AG09309 (cell line): Measurements from ENCODE around the gene PDAP1.
A peak's percentile ranks its signal among the peaks of the same experiment; 100 is the strongest.

ENCODE experiments used
- DNase-seq: peaks from one replicate; pipeline ENCODE4 v3.0.0-alpha.2; 2010; ENCODE audit warnings: low read depth
- H3K4me3 ChIP-seq: 2 replicates; pipeline ENCODE4 v1.5.1; 2011; ENCODE audit warnings: mild to moderate bottlenecking, low read depth, low read length, moderate library complexity; ENCODE audit not compliant: control insufficient read depth
- TF ChIP-seq, protein P1 (sequence below): IDR thresholded peaks from 2 replicates; pipeline ENCODE4 v1.5.1; 2011; ENCODE audit warnings: mild to moderate bottlenecking, low read depth, low read length, inconsistent platforms; ENCODE audit not compliant: insufficient read depth, control insufficient read depth; ENCODE audit errors: missing control alignments

Gene PDAP1

DNA sequence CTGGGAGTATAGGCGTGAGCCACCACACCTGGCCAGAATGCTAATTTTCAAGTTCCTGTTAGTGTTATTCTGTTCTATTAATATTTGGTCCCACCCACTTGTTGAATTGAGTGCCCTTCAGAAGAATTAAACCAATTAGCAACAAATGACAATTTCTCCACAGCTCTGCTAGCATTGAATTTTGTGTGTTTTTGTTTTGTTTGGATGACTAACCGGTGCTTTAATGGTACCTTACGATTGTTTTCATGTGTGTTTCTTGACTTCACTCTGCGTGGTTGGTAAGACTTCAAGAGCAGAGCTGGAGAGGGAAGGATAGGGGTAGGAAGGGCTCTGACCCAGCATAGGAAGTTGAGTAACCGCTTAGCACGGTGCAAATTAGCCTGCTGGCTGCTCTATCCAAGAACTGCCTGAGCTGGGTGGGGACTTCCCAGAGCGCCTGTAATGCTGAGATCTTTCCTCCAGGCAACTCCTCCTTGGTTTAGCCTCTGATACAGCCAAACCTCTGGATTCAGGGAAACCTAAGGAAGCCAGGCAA lies 29.3 kb downstream of the PDAP1 start:
- TF ChIP-seq, protein P1, sequence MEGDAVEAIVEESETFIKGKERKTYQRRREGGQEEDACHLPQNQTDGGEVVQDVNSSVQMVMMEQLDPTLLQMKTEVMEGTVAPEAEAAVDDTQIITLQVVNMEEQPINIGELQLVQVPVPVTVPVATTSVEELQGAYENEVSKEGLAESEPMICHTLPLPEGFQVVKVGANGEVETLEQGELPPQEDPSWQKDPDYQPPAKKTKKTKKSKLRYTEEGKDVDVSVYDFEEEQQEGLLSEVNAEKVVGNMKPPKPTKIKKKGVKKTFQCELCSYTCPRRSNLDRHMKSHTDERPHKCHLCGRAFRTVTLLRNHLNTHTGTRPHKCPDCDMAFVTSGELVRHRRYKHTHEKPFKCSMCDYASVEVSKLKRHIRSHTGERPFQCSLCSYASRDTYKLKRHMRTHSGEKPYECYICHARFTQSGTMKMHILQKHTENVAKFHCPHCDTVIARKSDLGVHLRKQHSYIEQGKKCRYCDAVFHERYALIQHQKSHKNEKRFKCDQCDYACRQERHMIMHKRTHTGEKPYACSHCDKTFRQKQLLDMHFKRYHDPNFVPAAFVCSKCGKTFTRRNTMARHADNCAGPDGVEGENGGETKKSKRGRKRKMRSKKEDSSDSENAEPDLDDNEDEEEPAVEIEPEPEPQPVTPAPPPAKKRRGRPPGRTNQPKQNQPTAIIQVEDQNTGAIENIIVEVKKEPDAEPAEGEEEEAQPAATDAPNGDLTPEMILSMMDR: no peak
- no peak overlapping the region for H3K4me3 ChIP-seq
- DNase-seq: peak; percentile 91

DNA sequence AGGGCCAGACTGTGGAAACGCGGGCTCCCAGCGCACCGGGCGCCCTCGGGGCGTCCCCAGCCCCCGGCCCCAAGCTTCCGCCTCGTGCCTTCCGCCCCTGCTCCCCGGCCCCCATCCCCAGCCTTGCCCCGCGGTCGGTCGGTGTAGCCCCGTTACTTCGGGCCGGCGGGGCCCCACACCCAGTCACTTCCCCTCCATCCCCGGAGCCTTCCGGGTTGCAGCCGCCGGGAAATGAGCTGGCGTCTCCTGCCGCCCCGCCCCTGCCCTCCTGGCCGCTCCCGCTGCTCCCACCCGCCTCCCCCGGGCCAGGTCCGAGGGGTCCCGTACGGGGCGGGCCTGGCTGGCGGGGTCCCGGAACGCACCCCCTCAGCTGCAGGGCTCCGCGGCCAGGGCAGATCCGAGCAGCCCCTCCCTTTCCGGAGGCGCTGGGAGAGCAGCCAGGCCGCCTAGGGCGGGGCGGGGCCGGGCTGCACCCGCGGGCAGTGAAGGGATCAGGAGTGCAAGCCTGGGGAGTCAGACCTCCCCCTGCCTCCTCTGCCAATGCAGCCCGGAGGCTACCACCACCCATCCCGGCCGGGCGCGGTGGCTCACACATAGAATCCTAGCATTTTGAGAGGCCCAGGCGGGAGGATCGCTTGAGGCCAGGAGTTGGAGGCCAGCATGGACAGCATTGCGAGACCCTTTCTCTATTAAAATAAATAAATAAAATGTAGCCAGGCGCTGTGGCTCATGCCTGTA lies 33.2 kb downstream of the PDAP1 start:
- TF ChIP-seq, protein P1: no peak
- DNase-seq: no peak
- H3K4me3 ChIP-seq: peak overlapping the region; percentile 90

DNA sequence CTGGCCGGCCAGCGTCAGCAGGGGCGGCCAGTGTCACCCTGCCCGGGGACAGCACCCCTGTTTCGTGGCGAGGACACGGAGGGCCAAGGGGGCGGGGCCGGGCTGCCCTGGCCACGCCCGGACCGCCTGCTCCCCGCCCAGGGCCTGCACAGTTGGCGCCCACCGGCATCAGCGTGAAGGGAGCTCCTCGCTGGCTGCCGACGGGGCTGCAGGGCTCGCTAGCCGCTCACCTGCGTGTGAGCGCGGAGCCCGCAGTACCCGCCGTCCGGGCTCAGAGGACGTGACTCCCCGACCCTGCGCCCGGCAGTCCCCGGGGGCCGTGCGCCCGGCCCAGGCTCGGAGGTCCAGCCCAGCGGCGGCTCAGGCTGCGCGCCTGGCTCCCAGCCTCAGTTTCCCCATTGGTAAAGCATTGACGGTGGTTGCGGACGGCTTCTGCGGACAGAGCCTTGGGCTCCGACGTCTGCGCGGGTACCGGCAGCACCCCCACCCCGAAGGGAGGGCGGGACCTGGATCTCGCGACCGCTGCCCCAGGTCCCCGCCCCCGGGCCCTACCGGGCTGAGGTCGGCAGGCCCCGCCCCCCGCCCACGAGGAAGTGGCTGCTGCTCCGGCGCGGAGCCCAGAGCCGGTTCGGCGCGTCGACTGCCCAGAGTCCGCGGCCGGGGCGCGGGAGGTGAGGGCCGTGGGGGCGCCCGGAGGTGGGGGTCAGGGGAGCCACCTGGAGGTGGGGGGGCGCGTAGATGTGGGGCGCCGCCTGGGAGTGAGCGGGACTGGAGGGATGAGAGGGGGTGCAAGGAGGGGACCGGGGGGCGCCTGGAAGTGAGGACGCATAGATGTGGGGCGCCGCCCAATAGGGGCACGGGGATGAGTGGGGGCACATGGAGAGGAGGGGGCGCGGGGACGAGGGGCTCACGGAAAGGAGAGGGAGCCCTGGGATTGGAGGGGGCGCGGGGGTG lies 34.0 kb downstream of the PDAP1 start, which contains the start of gene ARPC1B:
TSS of gene ARPC1B (plus strand) at position 620 of the 954 bp plus-strand sequence. CDS start 10,985 bp downstream, outside the sequence.
- peak within 1 kb of the TSS; percentile 90 for H3K4me3 ChIP-seq
- no peak for DNase-seq
- TF ChIP-seq, protein P1: no peak

DNA sequence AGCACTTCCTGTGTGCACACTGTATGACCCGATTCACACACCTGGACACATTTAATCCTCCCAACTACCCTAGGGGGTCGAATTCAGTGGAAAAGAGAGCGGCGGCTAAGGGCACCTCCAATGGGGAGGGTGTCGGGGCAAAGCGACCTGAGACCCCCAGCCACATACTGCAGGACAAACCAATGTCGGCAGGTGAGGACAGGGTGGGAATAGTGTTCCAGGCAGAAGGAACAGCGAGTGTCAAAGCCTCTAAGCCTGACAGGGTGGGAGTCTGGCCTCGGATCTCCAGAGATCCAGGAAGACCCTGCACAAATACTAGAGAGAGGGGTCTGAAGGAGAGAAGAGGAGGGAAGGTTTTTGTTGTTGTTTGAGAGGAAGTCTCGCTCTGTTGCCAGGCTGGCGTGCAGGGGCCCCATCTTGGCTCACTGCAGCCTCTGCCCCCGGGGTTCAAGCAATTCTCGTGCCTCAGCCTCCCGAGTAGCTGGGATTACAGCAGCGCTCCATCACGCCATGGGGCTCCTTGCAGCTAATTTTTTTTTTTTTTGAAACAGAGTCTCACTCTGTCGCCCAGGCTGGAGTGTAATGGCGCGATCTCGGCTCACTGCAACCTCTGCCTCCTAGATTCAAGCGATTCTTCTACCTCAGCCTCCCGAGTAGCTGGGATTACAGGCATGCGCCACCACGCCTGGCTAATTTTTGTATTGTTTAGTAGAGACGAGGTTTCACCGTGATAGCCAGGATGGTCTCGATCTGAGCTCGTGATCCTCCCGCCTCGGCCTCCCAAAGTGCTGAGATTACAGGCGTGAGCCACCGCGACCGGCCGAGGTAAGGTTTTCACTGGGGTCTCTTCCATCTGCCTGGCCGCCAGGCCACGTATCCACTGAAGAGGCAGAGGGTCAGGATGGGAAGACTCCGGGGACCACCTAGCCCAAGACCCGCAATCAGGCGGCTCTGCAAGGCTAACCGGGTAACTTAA lies 35.0 kb downstream of the PDAP1 start:
- TF ChIP-seq, protein P1: no peak
- H3K4me3 ChIP-seq: no peak overlapping the region
- no peak for DNase-seq

DNA sequence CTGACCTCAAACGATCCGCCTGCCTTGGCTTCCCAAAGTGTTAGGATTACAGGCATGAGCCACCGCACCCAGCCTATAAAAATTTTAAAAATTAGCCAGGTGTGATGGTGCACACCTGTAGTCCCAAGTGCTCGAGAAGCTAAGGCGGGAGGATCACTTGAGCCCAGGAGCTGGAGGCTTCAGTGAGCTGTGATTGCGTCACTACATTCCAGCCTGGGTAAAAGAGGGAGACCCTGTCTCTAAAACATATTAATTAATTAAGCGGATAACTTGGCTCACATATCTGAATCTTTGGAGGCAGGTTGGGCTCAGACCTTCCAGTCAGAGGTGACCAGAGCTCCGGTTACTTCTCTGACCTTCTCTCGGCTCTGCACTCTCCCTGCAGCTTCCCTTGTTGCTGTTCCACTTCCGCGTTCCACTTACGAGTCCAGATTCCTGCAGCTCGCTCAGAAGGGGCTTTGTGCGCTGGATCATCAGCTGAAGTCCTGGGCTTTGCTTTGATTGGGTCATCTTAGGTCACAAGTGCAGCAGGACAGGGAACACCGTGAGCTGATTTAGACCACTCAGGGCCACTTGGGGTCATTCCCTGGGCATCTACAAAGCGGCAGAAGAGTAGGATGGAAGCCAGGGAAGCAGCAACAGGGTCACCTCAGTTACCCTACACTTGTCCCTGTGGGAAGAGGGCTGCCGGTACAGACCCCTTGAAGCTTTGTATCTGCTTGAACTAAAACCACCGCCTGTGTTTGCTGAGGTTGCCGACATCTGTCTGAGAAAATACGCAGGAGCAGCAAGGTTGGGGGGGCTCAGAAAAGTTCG lies 35.9 kb downstream of the PDAP1 start:
- no peak overlapping the region for H3K4me3 ChIP-seq
- TF ChIP-seq, protein P1: no peak
- no peak for DNase-seq
